K562 (cell line): ENCODE measurements around the gene SELENOF. TPM values are rescaled to one million over a fixed set of nuclear protein-coding genes. Genes with fewer than 3 reads are reported as not detected.

Experiments
- polyA plus RNA-seq, 8 experiments: library from polyadenylated mRNA; depleted of rRNA in 4 of 8; stranded (reverse) in 5 of 8; unstranded in 3 of 8; fragments of >200 nt; fragmentation: Nextera tagmentation in 2 of 8; fragmentation: Illumina TruSeq in 1 of 8; extraction: Ambion mirVana in 2 of 8; extraction: Trizol in 1 of 8; gene quantifications; 2 replicates each; pipeline versions ENCODE4 v1.2.1 to v1.2.3, GENCODE V29; 2011 to 2014; ENCODE audit warnings: inconsistent platforms in 1 of 8, missing spikeins in 1 of 8
- total RNA-seq, 7 experiments: library from RNA; depleted of rRNA in 6 of 7; stranded (reverse); fragments of >200 nt in 6 of 7; fragmentation: Illumina TruSeq in 2 of 7; extraction: Trizol in 2 of 7; gene quantifications; 2 replicates each; pipeline versions ENCODE4 v1.2.1 to v1.2.3, GENCODE V29; 2011 to 2021; ENCODE audit warnings: low replicate concordance in 1 of 7

The SELENOF gene
- total and polyA plus RNA-seq, 9 of the 15 experiments (the other 6 are each of a cell fraction or from before 2014, with no cell fraction given): 115 to 394 (median 215) TPM

Other genes starting within 250 kb of the SELENOF start
- 8.6 and 11.9 TPM in 2 replicates for gene SH3GLB1, start 209.6 kb downstream of the SELENOF start, total RNA-seq (2014; rRNA removed)
- 27.3 and 35.5 TPM in 2 replicates for gene SH3GLB1, start 209.6 kb downstream of the SELENOF start, total RNA-seq (2014; rRNA removed; fragmentation: Illumina TruSeq; extraction: Trizol)
- gene SH3GLB1, start 209.6 kb downstream of the SELENOF start, total RNA-seq (2015; rRNA removed; fragmentation: Illumina TruSeq; extraction: Trizol): 24.2 TPM in 2 replicates
- 33.9 and 34.2 TPM in 2 replicates for gene SH3GLB1, start 209.6 kb downstream of the SELENOF start, total RNA-seq (2021)
- gene SH3GLB1, start 209.6 kb downstream of the SELENOF start, polyA plus RNA-seq (2011; rRNA removed): 22.2 and 26.7 TPM in 2 replicates
- gene SH3GLB1, start 209.6 kb downstream of the SELENOF start, polyA plus RNA-seq (2014; fragmentation: Illumina TruSeq; extraction: Trizol): 33.9 and 36.3 TPM in 2 replicates
- gene SH3GLB1, start 209.6 kb downstream of the SELENOF start, polyA plus RNA-seq (2014; fragmentation: Nextera tagmentation; extraction: Ambion mirVana): 10 to 100 TPM; 10.2 to 10.4 TPM
- gene SH3GLB1, start 209.6 kb downstream of the SELENOF start, polyA plus RNA-seq (2014; rRNA removed): 14.5 and 18.8 TPM in 2 replicates
- 18.3 and 21.1 TPM in 2 replicates for gene HS2ST1, start 509 bp upstream of the SELENOF start, total RNA-seq (2014; rRNA removed)
- 33.8 and 38.5 TPM in 2 replicates for gene HS2ST1, start 509 bp upstream of the SELENOF start, total RNA-seq (2014; rRNA removed; fragmentation: Illumina TruSeq; extraction: Trizol)
- gene HS2ST1, start 509 bp upstream of the SELENOF start, total RNA-seq (2015; rRNA removed; fragmentation: Illumina TruSeq; extraction: Trizol): 24.8 and 27.1 TPM in 2 replicates
- 37.7 and 43.3 TPM in 2 replicates for gene HS2ST1, start 509 bp upstream of the SELENOF start, total RNA-seq (2021)
- 25.6 and 41.1 TPM in 2 replicates for gene HS2ST1, start 509 bp upstream of the SELENOF start, polyA plus RNA-seq (2011; rRNA removed)
- 21.7 and 25.8 TPM in 2 replicates for gene HS2ST1, start 509 bp upstream of the SELENOF start, polyA plus RNA-seq (2014; fragmentation: Illumina TruSeq; extraction: Trizol)
- gene HS2ST1, start 509 bp upstream of the SELENOF start, polyA plus RNA-seq (2014; fragmentation: Nextera tagmentation; extraction: Ambion mirVana): 1 to 10 TPM; 7.7 to 8.9 TPM
- 19.9 and 20.8 TPM in 2 replicates for gene HS2ST1, start 509 bp upstream of the SELENOF start, polyA plus RNA-seq (2014; rRNA removed)